NCI-H774 (cell line): ENCODE data around the gene TMEM179.
"Not testable (repeated sequence)": the region's sequence is repeated elsewhere in the genome, so short reads cannot be mapped to it uniquely, and the experiment has no call there.

Experiments used
- DNase-seq: peaks from one replicate; lab custom pipeline; 2025; lab: John Stamatoyannopoulos, UW

The TMEM179 gene

GRCh38 chr14:104604458-104605449 is at the start of gene TMEM179:
TSS of gene TMEM179 (minus strand) at chr14:104604772. CDS start at chr14:104604741, 31 bp downstream.
- peak; percentile 65 for DNase-seq

- no peak for DNase-seq
Measured at GRCh38 chr14:104654119-104654518, 49.5 kb upstream of the TMEM179 start.

- DNase-seq, result not testable (repeated sequence)
Measured at GRCh38 chr14:104653130-104653920, 48.8 kb upstream of the TMEM179 start.

GRCh38 chr14:104652386-104652785 is 47.8 kb upstream of the TMEM179 start:
- no peak for DNase-seq

DNA sequence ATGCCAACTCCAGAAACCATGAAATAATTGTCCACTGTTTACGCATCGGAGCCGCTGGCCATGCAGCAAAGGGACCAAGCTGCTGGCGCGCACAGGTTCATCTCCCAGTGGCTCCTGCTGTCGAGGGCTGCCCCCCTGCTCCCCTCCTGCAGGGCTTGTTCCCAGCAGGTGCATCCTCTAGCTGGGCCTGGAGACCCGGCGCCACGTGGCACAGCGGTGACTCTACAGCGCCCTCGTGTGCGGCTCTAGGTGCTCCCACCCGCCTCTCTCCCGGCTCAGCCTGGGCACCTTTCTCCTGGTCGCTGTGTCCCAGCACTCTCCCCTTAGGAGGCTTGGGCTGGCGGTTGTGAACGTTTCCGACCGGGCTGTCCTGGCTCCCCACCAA is 47.3 kb upstream of the TMEM179 start:
- DNase-seq, result no peak

DNA sequence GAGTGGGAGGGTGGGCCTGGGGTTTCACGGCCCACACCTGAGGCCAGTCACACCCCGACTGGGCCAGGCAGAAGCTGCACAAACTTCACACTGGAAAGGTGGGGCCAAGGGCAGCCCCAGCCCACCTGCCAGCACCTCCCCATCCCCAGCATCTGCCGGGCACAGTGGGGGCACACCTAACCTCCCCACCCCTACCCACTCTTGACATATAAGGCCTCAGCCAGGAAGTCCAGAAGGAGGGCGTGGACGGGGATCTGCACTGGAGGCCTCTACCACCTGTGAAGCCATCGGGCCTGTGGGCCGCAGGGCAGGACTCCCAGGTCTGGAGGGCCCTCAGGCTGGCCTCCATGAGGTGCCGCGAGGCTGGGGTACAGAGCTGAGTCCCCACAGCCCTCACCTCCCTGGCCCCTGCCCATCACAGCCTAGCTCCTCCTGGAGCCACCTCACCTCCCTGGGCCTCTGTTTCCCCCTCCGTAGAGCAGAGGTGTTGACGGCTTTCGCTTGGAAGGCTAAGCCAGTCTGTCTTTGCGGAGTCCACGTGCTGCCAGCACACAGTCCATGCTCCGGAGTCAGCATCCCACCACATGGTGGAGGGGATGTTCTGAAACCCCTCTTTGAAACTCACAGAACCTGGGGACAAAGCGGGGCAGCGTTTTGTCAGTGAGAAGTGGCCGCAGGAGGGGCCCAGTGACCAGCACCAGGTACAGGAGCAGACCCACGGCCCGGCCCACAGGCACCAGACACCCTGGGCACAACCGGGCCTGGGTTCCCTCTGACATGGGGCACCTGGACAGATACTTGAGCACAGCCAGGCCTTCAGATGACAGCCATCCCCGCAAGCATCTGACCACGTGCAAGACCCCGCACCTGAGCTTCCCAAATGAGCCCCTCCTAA is 46.7 kb upstream of the TMEM179 start:
- no peak for DNase-seq

- no peak for DNase-seq
Measured at GRCh38 chr14:104650057-104650980, 45.7 kb upstream of the TMEM179 start.

DNA sequence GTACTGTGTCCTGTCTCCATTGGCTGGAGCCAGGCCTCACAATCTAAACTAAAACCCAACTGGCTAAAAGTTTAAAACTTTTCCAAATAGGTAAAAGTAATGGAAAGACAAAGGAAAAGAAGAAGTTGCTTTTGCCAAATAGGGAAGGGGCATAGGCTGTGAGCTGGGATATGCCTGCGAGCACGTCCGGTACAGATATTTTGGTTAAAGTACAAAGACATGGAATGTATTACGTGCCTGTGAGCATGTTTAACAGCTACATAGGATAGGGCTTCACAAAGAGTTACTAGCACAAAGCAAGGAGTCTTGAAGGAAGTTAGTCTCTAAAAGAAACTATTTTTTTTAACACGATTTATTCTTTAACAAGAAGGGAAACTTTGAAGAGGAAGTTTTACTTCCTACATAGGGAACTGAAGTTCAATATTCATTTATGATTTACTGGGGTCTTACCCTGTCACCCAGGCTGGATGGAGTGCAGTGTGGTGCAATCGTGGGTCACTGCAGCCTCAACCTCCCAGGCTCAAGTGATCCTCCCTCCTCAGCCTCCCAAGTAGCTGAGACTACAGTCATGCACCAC is 43.0 kb upstream of the TMEM179 start:
- DNase-seq, result no peak

GRCh38 chr14:104644656-104645378 is 40.2 kb upstream of the TMEM179 start:
- no peak for DNase-seq

GRCh38 chr14:104644091-104644635 is 39.6 kb upstream of the TMEM179 start:
- DNase-seq, result no peak

GRCh38 chr14:104643306-104643705 is 38.7 kb upstream of the TMEM179 start:
- DNase-seq, result no peak

DNA sequence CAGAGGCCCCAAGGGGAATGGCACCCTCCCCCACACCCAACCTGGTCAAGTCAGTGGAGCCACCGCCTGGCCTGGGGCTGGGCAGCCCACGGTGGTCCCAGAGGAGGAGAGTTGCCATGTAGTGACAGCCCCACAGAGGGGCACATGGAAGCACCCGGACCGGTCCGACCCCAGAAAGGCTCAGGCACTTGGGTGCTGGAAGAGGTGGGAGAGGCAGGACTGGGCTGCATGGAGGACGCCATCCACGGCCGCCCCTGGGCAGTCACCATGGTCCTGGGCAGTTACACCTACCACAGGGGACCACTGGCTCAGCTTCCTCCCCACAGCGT is 37.9 kb upstream of the TMEM179 start:
- no peak for DNase-seq

DNA sequence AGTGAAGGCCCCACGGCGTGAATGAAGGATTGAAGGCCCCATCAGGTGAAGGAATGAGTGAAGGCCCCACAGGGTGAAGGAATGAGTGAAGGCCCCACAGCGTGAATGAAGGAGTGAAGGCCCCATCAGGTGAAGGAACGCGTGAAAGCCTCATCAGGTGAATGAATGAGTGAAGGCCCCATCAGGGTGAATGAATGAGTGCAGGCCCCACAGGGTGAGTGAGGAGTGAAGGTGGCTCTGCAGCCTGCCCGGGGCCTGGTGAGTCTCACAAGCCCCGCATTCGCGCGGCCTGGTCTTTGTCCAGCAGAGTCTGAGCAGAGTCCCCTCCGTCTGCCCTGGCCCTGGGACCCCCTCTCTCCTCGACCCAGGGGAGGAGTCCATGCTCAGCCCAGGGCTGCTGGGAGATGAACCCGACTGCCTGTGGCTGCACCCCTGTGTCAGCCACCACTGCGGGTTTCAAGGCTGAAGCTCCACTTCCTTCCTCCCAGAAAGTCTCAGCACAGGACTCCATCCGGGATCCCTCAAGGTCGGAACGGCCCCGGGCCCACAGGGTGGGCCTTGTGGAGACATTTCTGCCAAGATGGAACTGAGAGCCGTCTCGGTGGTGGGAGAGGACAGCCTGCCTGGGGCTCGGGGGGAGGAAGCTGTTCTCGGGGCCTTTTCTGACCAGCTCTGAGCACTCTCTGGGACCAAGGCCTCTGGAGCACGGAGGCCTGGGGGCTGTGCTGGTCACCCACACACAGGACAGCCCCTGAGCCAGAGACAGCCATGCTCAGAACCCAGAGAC is 37.4 kb upstream of the TMEM179 start:
- no peak for DNase-seq

GRCh38 chr14:104640681-104641080 is 36.1 kb upstream of the TMEM179 start:
- DNase-seq, result no peak

GRCh38 chr14:104639885-104640548 is 35.4 kb upstream of the TMEM179 start:
- DNase-seq, result peak; percentile 13

DNA sequence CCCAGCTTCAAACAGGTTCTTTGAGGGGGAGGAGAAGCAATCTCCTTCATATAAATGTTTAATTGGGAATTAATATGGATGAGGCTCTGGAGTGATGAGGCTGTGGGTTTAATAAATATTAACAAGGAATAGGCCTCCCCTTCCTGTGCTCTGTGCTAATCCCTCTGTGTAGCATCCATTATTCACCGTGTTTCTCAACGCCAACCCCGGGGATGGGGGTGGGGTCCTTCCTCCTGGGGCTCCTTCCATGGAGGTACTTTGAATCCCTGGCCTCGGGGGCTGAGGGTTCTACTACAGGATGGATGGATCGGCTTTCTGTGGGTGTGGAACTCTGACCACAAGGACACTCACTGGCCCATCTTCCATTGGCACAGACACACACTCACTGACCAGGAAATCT is 34.9 kb upstream of the TMEM179 start:
- no peak for DNase-seq

DNA sequence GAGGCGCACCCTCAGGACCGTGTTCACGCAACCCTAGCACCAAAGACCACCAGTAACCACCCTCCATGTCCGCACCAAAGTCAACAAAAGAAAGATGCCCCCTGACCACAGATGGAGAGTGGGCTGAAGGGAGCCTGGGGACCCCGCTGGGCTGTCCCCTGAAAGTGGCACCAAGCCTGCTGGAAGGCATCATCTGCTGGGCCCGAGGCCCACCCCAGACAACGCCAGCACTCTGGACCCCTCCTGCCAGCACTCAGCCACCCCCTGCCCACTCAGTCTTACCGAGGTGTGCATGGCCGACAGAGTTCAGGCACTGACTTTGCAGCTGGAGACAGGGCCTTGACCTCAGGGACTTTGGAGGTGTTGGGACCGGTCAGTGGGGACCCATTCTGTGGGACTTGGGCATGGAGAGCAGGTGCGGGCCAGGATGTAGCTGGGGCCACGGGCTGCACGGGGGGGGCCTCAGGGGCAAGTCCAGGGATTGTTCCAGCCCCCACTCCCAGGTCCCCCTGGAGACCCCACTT is 34.4 kb upstream of the TMEM179 start:
- no peak for DNase-seq

- no peak for DNase-seq
Measured at GRCh38 chr14:104638190-104638589, 33.6 kb upstream of the TMEM179 start.
